Testis (tissue), 3 donors: ENCODE measurements around the gene RAB7B. TPM values are rescaled to one million over a fixed set of nuclear protein-coding genes. Genes with fewer than 3 reads are reported as not detected.

Experiments used
- DNase-seq: peaks from one replicate; pipeline ENCODE4 v3.0.0-alpha.2; 2019
- H3K27ac ChIP-seq, 2 donors: fragments of 200-600 bp; sonication (generic); one replicate each; pipeline ENCODE4 v1.5.1; 2019
- H3K27me3 ChIP-seq: fragments of 200-600 bp; sonication (generic); one replicate; pipeline ENCODE4 v1.5.1; 2019
- H3K36me3 ChIP-seq: fragments of 200-600 bp; sonication (generic); one replicate; pipeline ENCODE4 v1.5.1; 2017; ENCODE audit warnings: low read depth; ENCODE audit errors: missing control alignments
- H3K4me1 ChIP-seq: fragments of 200-600 bp; sonication (generic); one replicate; pipeline ENCODE4 v1.5.1; 2019
- H3K4me3 ChIP-seq, 2 donors: fragments of 200-600 bp; sonication (generic); one replicate each; pipeline ENCODE4 v1.5.1; 2017 to 2019
- H3K9me3 ChIP-seq: fragments of 200-600 bp; sonication (generic); one replicate; pipeline ENCODE4 v1.5.1; 2017
- CTCF ChIP-seq, 3 experiments: fragments of 450-650 bp in 2 of 3; fragments of 200-600 bp in 1 of 3; sonication (generic) in 1 of 3; IDR thresholded peaks; one replicate each; pipeline ENCODE4 v1.5.1; 2016 to 2019; ENCODE audit warnings: antibody characterized with exemption in 3 of 3, mild to moderate bottlenecking in 2 of 3, moderate library complexity in 1 of 3
- POLR2A ChIP-seq: fragments of 450-650 bp; IDR thresholded peaks from one replicate; pipeline ENCODE4 v1.6.1; 2017; ENCODE audit warnings: antibody characterized with exemption, mild to moderate bottlenecking, moderate library complexity
- WGBS, 2 donors: methylation state at CpG; one replicate each; pipeline ENCODE4 v1.1.5; 2018; 5-methylcytosine and 5-hydroxymethylcytosine counted together
- intact Hi-C: fragments of 100-400 bp; cut with DNase I; formaldehyde crosslinking; loops from one replicate; pipeline ENCODE4 v1.15.1; 2023; ENCODE audit warnings: low total_unique reads
- polyA plus RNA-seq: library from polyadenylated mRNA; stranded (reverse); fragments of 350-450 nt; fragmentation: Illumina TruSeq; extraction: RNeasy Lipid Tissue Mini Kit (QIAGEN cat#74804); gene quantifications from one replicate; pipeline ENCODE4 v1.2.3, GENCODE V29; 2014; ENCODE audit warnings: low read depth, low replicate concordance; ENCODE audit not compliant: insufficient read depth
- total RNA-seq, 2 donors: library from RNA; depleted of rRNA; stranded (reverse); fragments of >200 nt; gene quantifications; one replicate each; pipeline ENCODE4 v1.2.3, GENCODE V29; 2016

The RAB7B gene
- total and polyA plus RNA-seq, 3 donors from 2014 or later, result 1.7 to 8.4 (median 6.2) TPM

- Histone ChIP-seq H3K27ac (no peak overlapping the region), H3K27me3 (no peaks in the 10 kb centered on the region), H3K9me3 (no peaks in the 10 kb centered on the region), H3K4me1 (peaks cover 17% of the 10 kb centered on the region), H3K36me3 (no peaks in the 10 kb centered on the region), H3K4me3 (no peak overlapping the region)
- intact Hi-C loops, result no loop called here
- no peak for DNase-seq
- TF ChIP-seq CTCF (IDR thresholded peaks at IDR 0.05), result no peak
- TF ChIP-seq POLR2A, result no peak
- 90 to 98% methylated on average over 7 of the region's 7 CpGs for WGBS, 2 donors
Measured at GRCh38 chr1:206003854-206004800, 932 bp upstream of the RAB7B start.

GRCh38 chr1:206002160-206002559 lies 1.0 kb downstream of the RAB7B start:
- H3K27me3 ChIP-seq, result no peaks in the 10 kb centered on the region
- TF ChIP-seq CTCF (IDR thresholded peaks at IDR 0.05), result no peak
- TF ChIP-seq POLR2A, result no peak
- 91 to 93% methylated on average over 3 of the region's 3 CpGs for WGBS, 2 donors
- H3K9me3 ChIP-seq, result no peaks in the 10 kb centered on the region
- no peak overlapping the region for H3K4me3 ChIP-seq
- intact Hi-C loops, result no loop called here
- DNase-seq, result no peak
- H3K27ac ChIP-seq, result no peak overlapping the region
- H3K4me1 ChIP-seq, result peaks cover 17% of the 10 kb centered on the region
- H3K36me3 ChIP-seq, result no peaks in the 10 kb centered on the region

- 49 to 54% methylated on average over 3 of the region's 3 CpGs for WGBS, 2 donors
- H3K27me3 ChIP-seq, result no peaks in the 10 kb centered on the region
- H3K4me1 ChIP-seq, result peaks cover 17% of the 10 kb centered on the region
- intact Hi-C loops, result no loop called here
- no peak overlapping the region for H3K27ac ChIP-seq
- no peak overlapping the region for H3K4me3 ChIP-seq
- H3K9me3 ChIP-seq, result no peaks in the 10 kb centered on the region
- DNase-seq, result peak; percentile 43
- no peaks in the 10 kb centered on the region for H3K36me3 ChIP-seq
- no peak for TF ChIP-seq POLR2A
- no peak for TF ChIP-seq CTCF (IDR thresholded peaks at IDR 0.05)
Measured at GRCh38 chr1:206001476-206001888, 1.7 kb downstream of the RAB7B start.

- H3K27ac ChIP-seq, result no peak overlapping the region
- no peaks in the 10 kb centered on the region for H3K9me3 ChIP-seq
- TF ChIP-seq CTCF (IDR thresholded peaks at IDR 0.05), result no peak
- no peak for TF ChIP-seq POLR2A
- 79 to 81% methylated on average over 8 of the region's 8 CpGs for WGBS, 2 donors
- H3K27me3 ChIP-seq, result no peaks in the 10 kb centered on the region
- peaks cover 17% of the 10 kb centered on the region for H3K4me1 ChIP-seq
- no peak overlapping the region for H3K4me3 ChIP-seq
- DNase-seq, result peak; percentile 13
- H3K36me3 ChIP-seq, result no peaks in the 10 kb centered on the region
- intact Hi-C loops, result no loop called here
Measured at GRCh38 chr1:206000641-206001339, 2.4 kb downstream of the RAB7B start.
